GM12878 (cell line): ENCODE data around the gene SH3BP1. TPM values are rescaled to one million over a fixed set of nuclear protein-coding genes. Genes with fewer than 3 reads are reported as not detected.

Experiments used
- ATAC-seq: fragments of 200-7000 bp; cut with Tn5 transposase; 3 replicates; pipeline ENCODE4 v1.9.1; 2020; ENCODE audit warnings: mild to moderate bottlenecking, moderate library complexity
- BruUV-seq: library from RNA; stranded (reverse); fragments of 400-500 nt; replicated peaks from 2 replicates; lab custom pipeline; 2021; lab: Mats Ljungman, UMichigan
- CTCF ChIA-PET: fragments of 300-600 bp; sonication (Branson Sonifier 250); formaldehyde crosslinking; extraction: SDS; loops from one replicate; lab custom pipeline; 2021; ENCODE audit warnings: inconsistent platforms; lab: Yijun Ruan, JAX
- POLR2A ChIA-PET: fragments of 350-600 bp; formaldehyde crosslinking; extraction: SDS; loops from one replicate; lab custom pipeline; 2021; ENCODE audit warnings: inconsistent platforms; lab: Charles Lee
- RAD21 ChIA-PET: fragments of 300-600 bp; sonication (Branson Sonifier 250); formaldehyde crosslinking; loops from one replicate; lab custom pipeline; 2023; ENCODE audit warnings: antibody characterized with exemption; ENCODE audit not compliant: unreplicated experiment; lab: Charles Lee
- SMC1A ChIA-PET: fragments of 300-600 bp; sonication (Branson Sonifier 250); formaldehyde crosslinking; loops from one replicate; lab custom pipeline; 2023; ENCODE audit not compliant: unreplicated experiment, uncharacterized antibody; lab: Charles Lee
- DNase-seq: peaks from one replicate; pipeline ENCODE4 v3.0.0-alpha.2; 2011; ENCODE audit warnings: low read depth, low spot score
- FAIRE-seq: peaks from 3 replicates; lab custom pipeline; 2011; peaks lifted over from hg19 to GRCh38; lab: Jason Lieb, UNC
- H2AFZ ChIP-seq: 2 replicates; pipeline ENCODE4 v1.6.0; 2011; ENCODE audit warnings: low read depth, low read length, control low read depth; ENCODE audit not compliant: control insufficient read depth
- H3K27ac ChIP-seq: 2 replicates; pipeline ENCODE4 v1.5.1; 2011; ENCODE audit warnings: control low read depth; ENCODE audit not compliant: control insufficient read depth, insufficient read depth
- H3K27me3 ChIP-seq, 2 experiments: replicated peaks in 1 of 2; 2 replicates each; pipeline versions ENCODE4 v1.6.0 to v1.6.1; 2011; ENCODE audit warnings: low read length in 1 of 2; ENCODE audit not compliant: control insufficient read depth in 2 of 2, insufficient read depth in 2 of 2
- H3K36me3 ChIP-seq, 2 experiments: 2 replicates each; pipeline ENCODE4 v1.5.1; 2011; ENCODE audit warnings: low read length in 1 of 2; ENCODE audit not compliant: control insufficient read depth in 2 of 2, insufficient read depth in 2 of 2
- H3K4me1 ChIP-seq: 2 replicates; pipeline ENCODE4 v1.6.1; 2011; ENCODE audit warnings: mild to moderate bottlenecking, low read length, moderate library complexity, mixed read lengths; ENCODE audit not compliant: control insufficient read depth, insufficient read depth
- H3K4me2 ChIP-seq: 2 replicates; pipeline ENCODE4 v1.6.0; 2011; ENCODE audit warnings: control low read depth; ENCODE audit not compliant: control insufficient read depth, insufficient read depth
- H3K4me3 ChIP-seq: fragments of 200-600 bp; sonication (generic); 2 replicates; pipeline ENCODE4 v1.5.1; 2016
- H3K79me2 ChIP-seq: 2 replicates; pipeline ENCODE4 v1.6.0; 2011; ENCODE audit warnings: low read length; ENCODE audit not compliant: control insufficient read depth, insufficient read depth
- H3K9ac ChIP-seq: 2 replicates; pipeline ENCODE4 v1.8.0; 2011; ENCODE audit warnings: low read length, control low read depth, mixed read lengths; ENCODE audit not compliant: control insufficient read depth, insufficient read depth
- H3K9me3 ChIP-seq: replicated peaks from 3 replicates; pipeline ENCODE4 v1.5.1; 2011; ENCODE audit warnings: mild to moderate bottlenecking, low read length; ENCODE audit not compliant: control insufficient read depth, insufficient read depth
- H4K20me1 ChIP-seq: 2 replicates; pipeline ENCODE4 v1.6.0; 2011; ENCODE audit not compliant: control insufficient read depth, insufficient read depth
- BCL11A ChIP-seq: IDR thresholded peaks from 2 replicates; pipeline ENCODE4 v1.6.1; 2011; ENCODE audit warnings: low read depth, low read length
- CBX5 ChIP-seq: sonication (generic); IDR thresholded peaks from 2 replicates; pipeline ENCODE4 v1.6.1; 2016; ENCODE audit warnings: low read depth, moderate library complexity, mild to moderate bottlenecking, inconsistent platforms
- CHD1 ChIP-seq: IDR thresholded peaks from 2 replicates; pipeline ENCODE4 v1.6.1; 2012; ENCODE audit warnings: low read depth, low read length, improper control_type of control experiment
- DPF2 ChIP-seq: fragments of 450-650 bp; IDR thresholded peaks from 2 replicates; pipeline ENCODE4 v1.6.1; 2017; ENCODE audit warnings: mild to moderate bottlenecking
- E4F1 ChIP-seq: fragments of 450-650 bp; IDR thresholded peaks from 2 replicates; pipeline ENCODE4 v1.6.1; 2018; ENCODE audit warnings: borderline replicate concordance, mild to moderate bottlenecking; ENCODE audit not compliant: partially characterized antibody
- EGR1 ChIP-seq, 2 experiments: IDR thresholded peaks; 1 replicate in 1 of 2; 2 replicates in 1 of 2; pipeline ENCODE4 v1.6.1; 2011 to 2012; ENCODE audit warnings: low read depth in 2 of 2, low read length in 2 of 2, borderline replicate concordance in 1 of 2, mild to moderate bottlenecking in 1 of 2, moderate library complexity in 1 of 2
- ESRRA ChIP-seq: IDR thresholded peaks from 2 replicates; pipeline ENCODE4 v1.6.1; 2012; ENCODE audit warnings: mild to moderate bottlenecking, low read length, improper control_type of control experiment
- FOXM1 ChIP-seq: IDR thresholded peaks from 2 replicates; pipeline ENCODE4 v1.6.1; 2012; ENCODE audit warnings: low read depth, mild to moderate bottlenecking, inconsistent platforms, low read length, moderate library complexity
- GATAD2B ChIP-seq: fragments of 450-650 bp; conservative IDR thresholded peaks from 2 replicates; pipeline ENCODE4 v1.6.1; 2017; ENCODE audit warnings: low read depth, mild to moderate bottlenecking, moderate library complexity
- HCFC1 ChIP-seq: fragments of 150-350 bp; IDR thresholded peaks from 2 replicates; pipeline ENCODE4 v1.6.1; 2014; ENCODE audit warnings: low read length
- HDAC6 ChIP-seq: fragments of 200-600 bp; sonication (generic); IDR thresholded peaks from one replicate; pipeline ENCODE4 v1.8.0; 2017; ENCODE audit warnings: antibody characterized with exemption; ENCODE audit not compliant: unreplicated experiment
- LARP7 ChIP-seq: fragments of 450-650 bp; IDR thresholded peaks from 2 replicates; pipeline ENCODE4 v1.6.1; 2017; ENCODE audit warnings: mild to moderate bottlenecking
- NBN ChIP-seq: fragments of 450-650 bp; IDR thresholded peaks from 2 replicates; pipeline ENCODE4 v1.6.1; 2016
- NFIC ChIP-seq: IDR thresholded peaks from 2 replicates; pipeline ENCODE4 v1.6.1; 2012; ENCODE audit warnings: low read depth, mild to moderate bottlenecking, inconsistent platforms, low read length, moderate library complexity
- SMARCA5 ChIP-seq: fragments of 450-650 bp; IDR thresholded peaks from 2 replicates; pipeline ENCODE4 v1.6.1; 2017; ENCODE audit warnings: mild to moderate bottlenecking
- SREBF1 ChIP-seq: IDR thresholded peaks from 2 replicates; pipeline ENCODE4 v1.6.1; 2012; ENCODE audit warnings: mild to moderate bottlenecking, low read length
- SREBF2 ChIP-seq: IDR thresholded peaks from 2 replicates; pipeline ENCODE4 v1.6.1; 2012; ENCODE audit warnings: mild to moderate bottlenecking, low read length
- ZBED1 ChIP-seq: IDR thresholded peaks from 2 replicates; pipeline ENCODE4 v1.6.1; 2016; ENCODE audit warnings: borderline replicate concordance
- ZBTB33 ChIP-seq: fragments of 450-650 bp; IDR thresholded peaks from 2 replicates; pipeline ENCODE4 v1.6.1; 2017; ENCODE audit warnings: mild to moderate bottlenecking
- WGBS: methylation state at CpG from one replicate; pipeline ENCODE4 v1.1.6; 2016; ENCODE audit warnings: low lambda C conversion rate; ENCODE audit not compliant: insufficient replicate concordance, insufficient coverage; ENCODE audit errors: missing lambda C conversion rate; 5-methylcytosine and 5-hydroxymethylcytosine counted together
- in situ Hi-C: fragments of 300-500 bp; cut with MboI; formaldehyde crosslinking; loops from 9 replicates; pipeline ENCODE4 v1.14.3; 2018; ENCODE audit warnings: mixed read lengths
- intact Hi-C: fragments of 100-400 bp; cut with micrococcal nuclease; formaldehyde crosslinking; loops from one replicate; pipeline ENCODE4 v1.14.2; 2022; ENCODE audit not compliant: unreplicated experiment
- polyA plus RNA-seq, 11 experiments: library from polyadenylated mRNA; depleted of rRNA in 4 of 11; unstranded in 6 of 11; stranded (reverse) in 5 of 11; fragments of >200 nt; fragmentation: Nextera tagmentation in 4 of 11; fragmentation: Illumina TruSeq in 1 of 11; extraction: Ambion mirVana in 4 of 11; extraction: Trizol in 1 of 11; gene quantifications; 1 replicate in 1 of 11; 2 replicates in 10 of 11; pipeline versions ENCODE4 v1.2.1 to v1.2.3, GENCODE V29; 2011 to 2016; ENCODE audit warnings: inconsistent platforms in 2 of 11, missing spikeins in 2 of 11, low read depth in 1 of 11
- total RNA-seq, 4 experiments: library from RNA; depleted of rRNA in 3 of 4; stranded (reverse); fragments of >200 nt in 3 of 4; fragmentation: Illumina TruSeq in 1 of 4; extraction: Trizol in 1 of 4; gene quantifications; 2 replicates each; pipeline versions ENCODE4 v1.2.1 to v1.2.3, GENCODE V29; 2013 to 2021

SH3BP1 gene
- total and polyA plus RNA-seq, 10 of the 15 experiments (the other 5 are each of a cell fraction or from before 2014, with no cell fraction given): 0.29 to 70.5 (median 22.5) TPM

GRCh38 chr22:37591823-37592404, 47.6 kb upstream of the SH3BP1 start:
- BruUV-seq: TSS peak; percentile 92
- ATAC-seq: no peak
- peaks cover 31% of the 10 kb centered on the region for H3K4me1 ChIP-seq
- intact Hi-C loops (loop anchor here (1.0 kb wide), 2 partner anchors 25 to 54 kb away; no protein-coding TSS in a partner anchor), in situ Hi-C loops (no loop called here)
- H3K9ac ChIP-seq: peak overlapping the region; percentile 22; the same call in 1 of the 2 replicates
- POLR2A ChIA-PET: interaction anchor here (0.7 to 3.4 kb wide), 17 partner anchors 9 to 102 kb away, joined by 3 to 21 read pairs (median 4); partner anchors contain the start of genes LGALS1 and LGALS2
- H3K4me3 ChIP-seq: peak overlapping the region; percentile 6; the same call in 1 of the 2 replicates
- DNase-seq: no peak
- SMC1A ChIA-PET: interaction anchor here (0.5 to 6.7 kb wide), 27 partner anchors 8 to 342 kb away, joined by 3 to 216 read pairs (median 5); partner anchors contain the start of genes GGA1 and MFNG
- CTCF ChIA-PET: interaction anchor here (0.8 to 17.5 kb wide), 30 partner anchors 7 to 615 kb away, joined by 3 to 528 read pairs (median 4); partner anchors contain the start of genes GGA1, LGALS2, MFNG and PDXP
- peak overlapping the region; percentile 25; the same call in 1 of the 2 replicates for H3K27ac ChIP-seq
- 80% methylated on average over 12 of the region's 12 CpGs for WGBS
- no peak for TF ChIP-seq ESRRA
- no peak for TF ChIP-seq BCL11A
- TF ChIP-seq HCFC1: no peak
- TF ChIP-seq FOXM1: no peak
- TF ChIP-seq EGR1 (IDR thresholded peaks at IDR 0.05; ENCODE audit: borderline replicate concordance in 1 of 2, low read depth in 2 of 2, low read length in 2 of 2): no peak
- no peak for TF ChIP-seq SREBF1
- TF ChIP-seq SMARCA5: no peak
- no peak for TF ChIP-seq DPF2
- no peak for TF ChIP-seq NBN
- no peak for TF ChIP-seq GATAD2B
- no peak for TF ChIP-seq E4F1
- TF ChIP-seq ZBED1: no peak
- no peak for TF ChIP-seq CHD1
- no peak for TF ChIP-seq LARP7
- TF ChIP-seq ZBTB33: no peak
- TF ChIP-seq HDAC6: no peak
- no peak for TF ChIP-seq NFIC
- TF ChIP-seq CBX5: no peak
- TF ChIP-seq SREBF2: no peak
- no peaks in the 10 kb centered on the region for H3K36me3 ChIP-seq
- H4K20me1 ChIP-seq: no peaks in the 10 kb centered on the region
- RAD21 ChIA-PET: interaction anchor here (0.6 to 5.4 kb wide), 22 partner anchors 10 to 614 kb away, joined by 3 to 183 read pairs (median 5); partner anchors contain the start of genes GCAT, GGA1 and LGALS2
- no peak for FAIRE-seq
- H3K9me3 ChIP-seq: no peaks in the 10 kb centered on the region; the same call in 2 of the 3 replicates
- 0 out of 4 replicates have a peak, but pooled peaks cover 0 to 1% of the 10 kb centered on the region in 2 experiments for H3K27me3 ChIP-seq
- no peaks in the 10 kb centered on the region for H3K79me2 ChIP-seq
- H2AFZ ChIP-seq: peak overlapping the region; percentile 64
- H3K4me2 ChIP-seq: peak overlapping the region; percentile 61
